Body of pancreas (tissue), 4 donors: Measurements from ENCODE around the gene SHISA7. TPM values are rescaled to one million over a fixed set of nuclear protein-coding genes. Genes with fewer than 3 reads are reported as not detected.
"Not testable (repeated sequence)": the region's sequence is repeated elsewhere in the genome, so short reads cannot be mapped to it uniquely, and the experiment has no call there.

ENCODE experiments used
- ATAC-seq: fragments of 150-250 bp; one replicate; pipeline ENCODE4 v1.9.1; 2016
- DNase-seq, 4 donors: peaks; one replicate each; pipeline ENCODE4 v3.0.0-alpha.2; 2019
- H3K27ac ChIP-seq, 4 donors: fragments of 200-600 bp; sonication (generic); 1 replicate in 3 of 4; 2 replicates in 1 of 4; pipeline versions ENCODE4 v1.5.1 to v1.6.1; 2016 to 2019; ENCODE audit warnings: mild to moderate bottlenecking in 1 of 4, mixed read lengths in 1 of 4, moderate library complexity in 1 of 4
- H3K27me3 ChIP-seq, 2 donors: fragments of 200-600 bp; sonication (generic); one replicate each; pipeline ENCODE4 v1.6.0; 2016; ENCODE audit warnings: mild to moderate bottlenecking in 1 of 2
- H3K36me3 ChIP-seq, 2 donors: fragments of 200-600 bp; sonication (generic); replicated peaks in 1 of 2; 2 replicates each; pipeline ENCODE4 v1.5.1; 2016; ENCODE audit warnings: low read depth in 2 of 2; ENCODE audit not compliant: insufficient read depth in 1 of 2
- H3K4me1 ChIP-seq: fragments of 200-600 bp; sonication (generic); one replicate; pipeline ENCODE4 v1.6.0; 2016
- H3K4me3 ChIP-seq, 2 donors: fragments of 200-600 bp; sonication (generic); 1 replicate in 1 of 2; 2 replicates in 1 of 2; pipeline ENCODE4 v1.5.1; 2016 to 2019
- H3K9me3 ChIP-seq, 3 donors: fragments of 200-600 bp; sonication (generic); 1 replicate in 2 of 3; 2 replicates in 1 of 3; pipeline ENCODE4 v1.5.1; 2016
- POLR2A ChIP-seq, 3 donors: fragments of 450-650 bp; IDR thresholded peaks; one replicate each; pipeline ENCODE4 v1.6.1; 2016; ENCODE audit warnings: antibody characterized with exemption in 3 of 3, mild to moderate bottlenecking in 2 of 3
- WGBS, 2 donors: methylation state at CpG; one replicate each; pipeline ENCODE4 v1.1.5; 2017; 5-methylcytosine and 5-hydroxymethylcytosine counted together
- intact Hi-C: fragments of 100-400 bp; cut with DNase I; formaldehyde crosslinking; loops from one replicate; pipeline ENCODE4 v1.15.1; 2023
- total RNA-seq, 2 donors: library from RNA; depleted of rRNA; stranded (reverse); fragments of >200 nt; gene quantifications; one replicate each; pipeline ENCODE4 v1.1.0, GENCODE V29; 2016
- TF ChIP-seq, protein P1 (sequence below), 7 experiments: fragments of 450-650 bp in 4 of 7; fragments of 200-600 bp in 3 of 7; sonication (generic) in 3 of 7; IDR thresholded peaks; one replicate each; pipeline ENCODE4 v1.5.1; 2016 to 2019; ENCODE audit warnings: antibody characterized with exemption in 7 of 7

SHISA7 gene
- total RNA-seq, 2 donors from 2014 or later, result not detected

DNA sequence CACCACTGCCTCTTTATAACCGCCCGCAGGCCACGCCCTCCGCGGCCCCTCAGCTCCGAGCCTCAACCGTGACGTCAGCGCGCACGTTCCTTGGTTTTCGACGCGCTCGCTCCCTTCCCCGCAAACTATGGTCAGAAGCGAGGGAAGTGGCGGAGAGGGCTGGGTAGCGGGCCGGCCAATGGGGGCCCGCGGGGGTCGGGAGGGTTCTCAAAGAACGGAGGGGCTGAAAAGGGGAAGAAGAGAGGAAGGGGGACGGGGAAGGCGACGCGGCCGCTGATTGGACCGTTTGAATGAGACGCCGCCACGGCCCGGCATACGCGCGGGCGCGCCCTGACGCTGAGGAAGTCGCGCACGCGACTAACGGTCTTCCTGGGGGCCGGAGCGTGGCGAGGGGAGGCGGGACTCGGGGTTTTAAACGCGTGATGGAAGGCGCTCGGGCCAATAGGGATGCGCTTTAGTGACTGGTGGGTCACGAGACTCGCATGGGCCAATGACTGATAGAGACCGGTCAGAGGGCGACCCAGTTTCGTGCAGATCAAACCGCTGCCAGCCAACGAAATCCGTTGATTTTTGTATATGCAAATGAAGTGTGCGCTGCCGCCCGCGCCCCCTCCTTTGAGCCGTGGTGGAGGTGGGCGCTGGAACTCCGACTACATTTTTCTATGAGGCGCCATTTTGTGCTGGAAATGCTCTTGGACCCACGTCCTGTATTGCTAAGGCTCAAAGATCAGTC is 35.1 kb downstream of the SHISA7 start:
- 0% methylated on average over 46 to 72 of the region's 72 CpGs for whole genome bisulfite sequencing, 2 donors
- DNase-seq (peak; percentile 97 to 99 (median 98)), ATAC-seq (peak; percentile 95)
- Histone ChIP-seq H3K36me3 (no peaks in the 10 kb centered on the region), H3K27me3 (no peaks in the 10 kb centered on the region), H3K4me1 (peaks cover 13% of the 10 kb centered on the region), H3K27ac (peak overlapping the region; percentile 93 to 100 (median 98)), H3K9me3 (no peaks in the 10 kb centered on the region), H3K4me3 (peak overlapping the region; percentile 69 to 76)
- intact Hi-C loops, result no loop called here
- TF ChIP-seq, protein P1, sequence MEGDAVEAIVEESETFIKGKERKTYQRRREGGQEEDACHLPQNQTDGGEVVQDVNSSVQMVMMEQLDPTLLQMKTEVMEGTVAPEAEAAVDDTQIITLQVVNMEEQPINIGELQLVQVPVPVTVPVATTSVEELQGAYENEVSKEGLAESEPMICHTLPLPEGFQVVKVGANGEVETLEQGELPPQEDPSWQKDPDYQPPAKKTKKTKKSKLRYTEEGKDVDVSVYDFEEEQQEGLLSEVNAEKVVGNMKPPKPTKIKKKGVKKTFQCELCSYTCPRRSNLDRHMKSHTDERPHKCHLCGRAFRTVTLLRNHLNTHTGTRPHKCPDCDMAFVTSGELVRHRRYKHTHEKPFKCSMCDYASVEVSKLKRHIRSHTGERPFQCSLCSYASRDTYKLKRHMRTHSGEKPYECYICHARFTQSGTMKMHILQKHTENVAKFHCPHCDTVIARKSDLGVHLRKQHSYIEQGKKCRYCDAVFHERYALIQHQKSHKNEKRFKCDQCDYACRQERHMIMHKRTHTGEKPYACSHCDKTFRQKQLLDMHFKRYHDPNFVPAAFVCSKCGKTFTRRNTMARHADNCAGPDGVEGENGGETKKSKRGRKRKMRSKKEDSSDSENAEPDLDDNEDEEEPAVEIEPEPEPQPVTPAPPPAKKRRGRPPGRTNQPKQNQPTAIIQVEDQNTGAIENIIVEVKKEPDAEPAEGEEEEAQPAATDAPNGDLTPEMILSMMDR (IDR thresholded peaks at IDR 0.05), result no peak
- peak in 1 of 3 donors; percentile 87 for TF ChIP-seq POLR2A (IDR thresholded peaks at IDR 0.05)

DNA sequence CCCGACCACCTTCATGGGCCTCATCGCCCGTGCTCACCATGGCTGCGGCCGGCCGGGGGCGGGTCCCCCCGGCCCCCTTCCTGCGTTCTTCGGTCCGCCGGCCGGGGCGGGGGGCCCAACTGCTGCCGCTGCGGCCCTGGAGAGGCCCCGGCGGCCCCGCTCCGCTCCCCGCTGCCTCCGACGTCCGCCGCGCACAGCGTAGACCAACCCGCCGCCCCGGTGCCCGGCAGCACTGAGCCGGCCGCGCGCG is 35.6 kb downstream of the SHISA7 start, which contains the start of gene UBE2S:
UBE2S (minus strand) TSS at position 239 of the 250 bp plus-strand sequence; CDS start at position 40, 199 bp downstream.
- Histone ChIP-seq H3K27ac (peak within 1 kb of the TSS; percentile 93 to 100 (median 98)), H3K4me1 (peaks cover 13% of the 10 kb centered on the region), H3K4me3 (peak within 1 kb of the TSS; percentile 69 to 76)
- intact Hi-C loops, DNase-seq, H3K36me3 ChIP-seq, H3K27me3 ChIP-seq, H3K9me3 ChIP-seq, ATAC-seq: not testable (repeated sequence)
- TF ChIP-seq POLR2A (IDR thresholded peaks at IDR 0.05), result peak in 2 of 3 donors; percentile 89 to 94
- 2% methylated on average over 36 of the region's 36 CpGs; no CpG with 5 or more reads in 1 of the 2 donors for WGBS, 2 donors

DNA sequence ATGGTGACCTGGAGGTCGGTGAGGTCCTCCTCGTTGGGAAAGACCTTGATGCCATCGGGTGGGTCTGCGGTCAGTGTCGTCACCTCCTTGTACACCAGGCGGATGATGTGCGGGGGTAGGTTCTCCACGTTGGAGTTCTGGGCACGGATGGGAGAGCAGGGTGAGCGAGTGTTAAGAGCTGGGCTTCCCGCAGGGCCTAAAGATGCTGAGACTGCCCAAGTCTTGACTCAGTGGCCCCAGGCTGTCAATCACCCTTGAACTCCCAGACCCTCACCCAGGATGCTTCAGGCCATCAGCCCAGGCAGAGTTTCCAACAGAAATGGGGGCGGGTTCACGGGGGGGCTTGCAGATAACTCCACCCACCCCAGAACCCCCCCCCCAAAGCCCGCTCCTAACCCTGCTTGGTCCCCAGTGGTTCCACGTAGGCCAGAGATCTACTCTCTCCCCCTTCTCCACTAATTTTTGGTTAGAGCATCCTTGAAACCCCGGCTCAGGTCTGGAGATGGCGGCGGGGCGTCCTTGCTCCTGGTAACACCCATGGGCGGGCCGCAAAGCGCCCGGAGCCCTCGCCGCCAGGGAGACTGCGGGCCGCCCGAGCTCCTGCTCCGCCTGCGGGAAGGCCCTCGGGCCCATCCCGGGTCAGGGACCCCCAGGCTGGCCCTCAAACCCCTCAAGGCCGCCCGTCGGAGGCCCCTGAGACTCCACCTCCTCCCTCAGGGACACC is 36.1 kb downstream of the SHISA7 start:
- TF ChIP-seq, protein P1 (IDR thresholded peaks at IDR 0.05), result no peak
- TF ChIP-seq POLR2A (IDR thresholded peaks at IDR 0.05), result no peak
- peak overlapping the region; percentile 69 to 76 for H3K4me3 ChIP-seq
- H3K36me3 ChIP-seq, result peaks cover 0 to 2% of the 10 kb centered on the region in 2 donors
- H3K9me3 ChIP-seq, result no peaks in the 10 kb centered on the region
- DNase-seq (peak in 3 of 4 donors; percentile 27 to 42 (median 36)), ATAC-seq (peak; percentile 8)
- WGBS, 2 donors, result 16 to 17% methylated on average over 6 to 35 of the region's 35 CpGs
- peaks cover 13% of the 10 kb centered on the region for H3K4me1 ChIP-seq
- peak overlapping the region; percentile 93 to 100 (median 98) for H3K27ac ChIP-seq
- intact Hi-C loops, result no loop called here
- H3K27me3 ChIP-seq, result no peaks in the 10 kb centered on the region

DNA sequence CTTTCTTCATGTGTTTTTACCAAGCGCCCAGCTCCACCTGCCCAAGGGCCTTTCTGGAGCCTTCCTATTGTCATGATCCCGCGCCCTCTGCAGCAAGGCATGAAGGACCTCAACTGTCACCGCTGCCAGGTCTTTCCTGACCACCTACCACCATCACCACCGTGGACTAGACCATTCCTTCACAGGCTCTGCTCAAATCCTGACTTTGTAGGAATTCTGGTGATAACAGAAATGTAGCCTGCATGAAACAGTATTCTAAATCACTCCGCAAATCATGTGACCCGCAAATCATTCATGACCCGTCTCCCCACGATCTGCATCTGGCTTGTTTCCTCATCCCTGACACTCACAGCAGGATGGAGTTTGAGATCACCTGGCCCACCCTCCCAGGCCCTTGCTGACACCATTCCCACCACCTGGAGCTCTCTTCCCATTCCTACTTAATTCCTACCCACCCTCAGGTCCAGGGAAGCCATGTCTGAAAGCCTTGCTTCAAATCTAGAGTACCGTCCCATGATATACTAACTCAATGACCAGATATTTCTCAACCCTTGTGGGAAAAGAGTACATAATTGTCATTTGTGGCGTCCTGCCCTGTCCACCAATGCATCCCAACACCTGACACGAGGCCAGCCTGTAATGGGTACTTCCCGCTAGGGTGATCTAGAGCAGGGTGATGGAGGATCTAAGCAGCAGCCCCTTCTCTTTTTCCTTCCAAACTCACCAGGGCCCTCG is 36.8 kb downstream of the SHISA7 start:
- no peak for ATAC-seq
- Histone ChIP-seq H3K27me3 (no peaks in the 10 kb centered on the region), H3K4me3 (no peak overlapping the region), H3K27ac (no peak overlapping the region), H3K9me3 (no peaks in the 10 kb centered on the region), H3K36me3 (peaks cover 0 to 2% of the 10 kb centered on the region in 2 donors), H3K4me1 (peaks cover 13% of the 10 kb centered on the region)
- no peak for TF ChIP-seq POLR2A (IDR thresholded peaks at IDR 0.05)
- TF ChIP-seq, protein P1 (IDR thresholded peaks at IDR 0.05), result no peak
- WGBS, 2 donors, result 83 to 86% methylated on average over 13 to 14 of the region's 14 CpGs
- no peak for DNase-seq
- intact Hi-C loops, result no loop called here

DNA sequence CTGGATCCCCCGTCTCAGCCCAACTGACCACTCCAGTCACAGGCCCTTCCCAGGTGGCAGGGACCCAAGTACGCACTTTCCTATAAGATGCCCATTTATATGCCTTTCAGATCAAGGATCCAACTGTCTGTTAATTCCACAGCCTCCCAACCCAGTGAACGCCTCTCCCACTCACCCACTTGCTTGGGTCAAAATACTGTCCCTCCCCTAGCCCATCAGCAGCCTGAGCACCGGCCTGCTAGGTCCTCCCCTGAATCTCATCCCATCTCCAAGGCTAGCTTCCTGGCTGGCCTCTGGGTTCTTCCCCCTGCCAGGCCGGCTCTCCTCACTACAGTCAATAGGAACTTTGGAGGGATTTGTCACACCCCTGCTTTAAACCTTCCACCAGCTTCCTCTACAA is 37.5 kb downstream of the SHISA7 start:
- Histone ChIP-seq H3K27ac (no peak overlapping the region), H3K27me3 (no peaks in the 10 kb centered on the region), H3K4me1 (peaks cover 13% of the 10 kb centered on the region), H3K9me3 (no peaks in the 10 kb centered on the region), H3K36me3 (peaks cover 0 to 5% of the 10 kb centered on the region in 2 donors), H3K4me3 (no peak overlapping the region)
- WGBS, 2 donors, result 86 to 94% methylated on average over 5 of the region's 5 CpGs
- no peak for TF ChIP-seq POLR2A (IDR thresholded peaks at IDR 0.05)
- TF ChIP-seq, protein P1 (IDR thresholded peaks at IDR 0.05), result no peak
- ATAC-seq, result no peak
- DNase-seq, result no peak
- intact Hi-C loops, result no loop called here
